Neuronal stem cell (in vitro differentiated cells): ENCODE data around the gene GXYLT2.

Experiments used
- DNase-seq: peaks from one replicate; pipeline ENCODE4 v3.0.0-alpha.2; 2013; ENCODE audit warnings: low spot score
- H2AFZ ChIP-seq: one replicate; pipeline ENCODE4 v1.6.1; 2013; ENCODE audit warnings: mild to moderate bottlenecking, low read length, inconsistent platforms
- H2AK5ac ChIP-seq: 2 replicates; pipeline ENCODE4 v1.6.1; 2013; ENCODE audit warnings: low read depth, mild to moderate bottlenecking, inconsistent platforms, low read length, moderate library complexity, mixed read lengths
- H2BK120ac ChIP-seq: 2 replicates; pipeline ENCODE4 v1.6.1; 2013; ENCODE audit warnings: low read depth, mild to moderate bottlenecking, inconsistent platforms, low read length, moderate library complexity, mixed read lengths
- H2BK12ac ChIP-seq: one replicate; pipeline ENCODE4 v1.6.1; 2013; ENCODE audit warnings: low read length, inconsistent platforms
- H2BK15ac ChIP-seq: 2 replicates; pipeline ENCODE4 v1.6.1; 2013; ENCODE audit warnings: mild to moderate bottlenecking, low read length, inconsistent platforms, mixed read lengths
- H2BK5ac ChIP-seq: one replicate; pipeline ENCODE4 v1.6.1; 2013; ENCODE audit warnings: inconsistent platforms, mild to moderate bottlenecking, low read length, moderate library complexity
- H3K14ac ChIP-seq: one replicate; pipeline ENCODE4 v1.6.1; 2013; ENCODE audit warnings: low read length, inconsistent platforms
- H3K18ac ChIP-seq: 2 replicates; pipeline ENCODE4 v1.6.1; 2013; ENCODE audit warnings: low read length, inconsistent platforms
- H3K23ac ChIP-seq: 2 replicates; pipeline ENCODE4 v1.6.1; 2013; ENCODE audit warnings: low read depth, mild to moderate bottlenecking, mixed read lengths, low read length, inconsistent platforms; ENCODE audit not compliant: poor library complexity
- H3K27ac ChIP-seq: replicated peaks from 3 replicates; pipeline ENCODE4 v1.5.1; 2013; ENCODE audit warnings: low read length, inconsistent platforms
- H3K27me3 ChIP-seq, 3 experiments: 2 replicates each; pipeline ENCODE4 v1.6.1; 2013; ENCODE audit warnings: low read length in 3 of 3, mild to moderate bottlenecking in 2 of 3, inconsistent platforms in 1 of 3, low read depth in 1 of 3, mixed read lengths in 1 of 3, moderate library complexity in 1 of 3; ENCODE audit not compliant: control insufficient read depth in 3 of 3, insufficient read depth in 3 of 3
- H3K36me3 ChIP-seq, 2 donors: replicated peaks in 1 of 2; 2 replicates each; pipeline ENCODE4 v1.6.1; 2013; ENCODE audit warnings: low read length in 2 of 2; ENCODE audit not compliant: control insufficient read depth in 2 of 2, insufficient read depth in 2 of 2
- H3K4ac ChIP-seq: 2 replicates; pipeline ENCODE4 v1.6.1; 2013; ENCODE audit warnings: inconsistent platforms, mild to moderate bottlenecking, low read length, moderate library complexity
- H3K4me1 ChIP-seq, 2 donors: 1 replicate in 1 of 2; 2 replicates in 1 of 2; pipeline ENCODE4 v1.6.1; 2013; ENCODE audit warnings: low read length in 2 of 2, low read depth in 1 of 2; ENCODE audit not compliant: control insufficient read depth in 2 of 2, insufficient read depth in 1 of 2
- H3K4me2 ChIP-seq: one replicate; pipeline ENCODE4 v1.6.1; 2013; ENCODE audit warnings: mild to moderate bottlenecking, low read length, inconsistent platforms; ENCODE audit not compliant: insufficient read depth, poor library complexity, severe bottlenecking
- H3K4me3 ChIP-seq, 2 donors: 2 replicates each; pipeline ENCODE4 v1.5.1; 2013; ENCODE audit warnings: low read length in 2 of 2, mild to moderate bottlenecking in 2 of 2, inconsistent platforms in 1 of 2, moderate library complexity in 1 of 2
- H3K79me1 ChIP-seq: one replicate; pipeline ENCODE4 v1.6.1; 2013; ENCODE audit warnings: low read depth, mild to moderate bottlenecking, inconsistent platforms, low read length, moderate library complexity
- H3K9ac ChIP-seq: one replicate; pipeline ENCODE4 v1.6.1; 2013; ENCODE audit warnings: mild to moderate bottlenecking, low read depth, low read length, inconsistent platforms; ENCODE audit not compliant: poor library complexity
- H3K9me3 ChIP-seq, 2 donors: replicated peaks in 1 of 2; 2 replicates each; pipeline versions ENCODE3 to v1.6.1; 2013; ENCODE audit warnings: low read length in 2 of 2, mild to moderate bottlenecking in 2 of 2, inconsistent platforms in 1 of 2, low read depth in 1 of 2, mixed read lengths in 1 of 2, moderate library complexity in 1 of 2; ENCODE audit not compliant: control insufficient read depth in 2 of 2, insufficient read depth in 1 of 2
- H4K8ac ChIP-seq: one replicate; pipeline ENCODE4 v1.6.1; 2013; ENCODE audit warnings: low read depth, mild to moderate bottlenecking, inconsistent platforms, low read length, moderate library complexity
- H4K91ac ChIP-seq: one replicate; pipeline ENCODE4 v1.6.1; 2013; ENCODE audit warnings: low read length, low read depth, mild to moderate bottlenecking, inconsistent platforms; ENCODE audit not compliant: poor library complexity
- WGBS, 2 donors: extraction: QIAGEN DNeasy Blood & Tissue Kit; methylation state at CpG; one replicate each; pipeline ENCODE4 v1.1.7; 2013; ENCODE audit warnings: missing lambda C conversion rate in 2 of 2, mixed read lengths in 1 of 2; ENCODE audit not compliant: insufficient read length in 2 of 2, insufficient replicate concordance in 1 of 2; ENCODE audit errors: extremely low coverage in 2 of 2; 5-methylcytosine and 5-hydroxymethylcytosine counted together

The GXYLT2 gene

GRCh38 chr3:72909591-72909990, 21.7 kb downstream of the GXYLT2 start:
- H3K4me1 ChIP-seq = peaks cover 0 to 3% of the 10 kb centered on the region in 2 donors
- H3K79me1 ChIP-seq = no peaks in the 10 kb centered on the region
- no peak overlapping the region for H3K14ac ChIP-seq
- no peak overlapping the region for H2BK12ac ChIP-seq
- H3K23ac ChIP-seq = no peak overlapping the region
- no peak overlapping the region for H2AK5ac ChIP-seq
- H3K9me3 ChIP-seq = no peaks in the 10 kb centered on the region
- H3K4ac ChIP-seq = no peak overlapping the region
- no peak overlapping the region for H4K91ac ChIP-seq
- H3K36me3 ChIP-seq = no peaks in the 10 kb centered on the region
- no peak overlapping the region for H3K4me2 ChIP-seq
- no peak overlapping the region for H3K9ac ChIP-seq
- H2AFZ ChIP-seq = no peak overlapping the region
- peaks cover 0 to 83% (median 0%) of the 10 kb centered on the region in 3 experiments for H3K27me3 ChIP-seq
- no peak overlapping the region for H2BK5ac ChIP-seq
- H3K18ac ChIP-seq = no peak overlapping the region
- no peak overlapping the region for H3K4me3 ChIP-seq
- no peak overlapping the region for H3K27ac ChIP-seq
- no peak overlapping the region for H4K8ac ChIP-seq
- no peak overlapping the region for H2BK15ac ChIP-seq
- no CpG with 5 or more reads among the region's 3 CpGs for WGBS, 2 donors
- H2BK120ac ChIP-seq = no peak overlapping the region
- no peak for DNase-seq

- Histone ChIP-seq H3K79me1 (no peaks in the 10 kb centered on the region), H3K4me2 (no peak overlapping the region), H2AFZ (no peak overlapping the region), H3K9me3 (no peaks in the 10 kb centered on the region), H3K4me3 (no peak overlapping the region), H3K14ac (no peak overlapping the region), H2BK5ac (no peak overlapping the region), H4K8ac (no peak overlapping the region), H3K18ac (no peak overlapping the region), H2BK15ac (no peak overlapping the region), H3K9ac (no peak overlapping the region), H3K23ac (no peak overlapping the region), H3K4me1 (no peaks in the 10 kb centered on the region), H4K91ac (no peak overlapping the region), H2AK5ac (no peak overlapping the region), H3K36me3 (no peaks in the 10 kb centered on the region), H3K4ac (no peak overlapping the region), H3K27ac (no peak overlapping the region), H2BK12ac (no peak overlapping the region), H2BK120ac (no peak overlapping the region), H3K27me3 (peaks cover 0 to 72% (median 0%) of the 10 kb centered on the region in 3 experiments)
- no CpG with 5 or more reads among the region's 2 CpGs for WGBS, 2 donors
- DNase-seq = no peak
Measured at GRCh38 chr3:72912532-72912931, 24.7 kb downstream of the GXYLT2 start.

- Histone ChIP-seq H2BK15ac (no peak overlapping the region), H3K9me3 (no peaks in the 10 kb centered on the region), H3K79me1 (no peaks in the 10 kb centered on the region), H2AFZ (no peak overlapping the region), H3K4me3 (no peak overlapping the region), H2AK5ac (no peak overlapping the region), H4K91ac (no peak overlapping the region), H4K8ac (no peak overlapping the region), H3K27ac (no peak overlapping the region), H2BK5ac (no peak overlapping the region), H3K18ac (no peak overlapping the region), H3K27me3 (peaks cover 0 to 55% (median 0%) of the 10 kb centered on the region in 3 experiments), H3K4me2 (no peak overlapping the region), H3K4ac (no peak overlapping the region), H3K36me3 (no peaks in the 10 kb centered on the region), H2BK12ac (no peak overlapping the region), H3K14ac (no peak overlapping the region), H3K4me1 (no peaks in the 10 kb centered on the region), H3K23ac (no peak overlapping the region), H3K9ac (no peak overlapping the region), H2BK120ac (no peak overlapping the region)
- no peak for DNase-seq
- WGBS, 2 donors = no CpG with 5 or more reads among the region's 14 CpGs
Measured at GRCh38 chr3:72914383-72914782, 26.5 kb downstream of the GXYLT2 start.

- Histone ChIP-seq H3K27me3 (peaks cover 0 to 38% (median 0%) of the 10 kb centered on the region in 3 experiments), H3K14ac (no peak overlapping the region), H3K4me3 (no peak overlapping the region), H3K4ac (no peak overlapping the region), H3K9me3 (no peaks in the 10 kb centered on the region), H2BK5ac (no peak overlapping the region), H2BK12ac (no peak overlapping the region), H3K4me2 (no peak overlapping the region), H2AK5ac (no peak overlapping the region), H3K27ac (no peak overlapping the region), H2BK15ac (no peak overlapping the region), H3K4me1 (no peaks in the 10 kb centered on the region), H4K8ac (no peak overlapping the region), H3K23ac (no peak overlapping the region), H4K91ac (no peak overlapping the region), H3K36me3 (no peaks in the 10 kb centered on the region), H3K9ac (no peak overlapping the region), H2AFZ (no peak overlapping the region), H3K79me1 (no peaks in the 10 kb centered on the region), H2BK120ac (no peak overlapping the region), H3K18ac (no peak overlapping the region)
- no peak for DNase-seq
- no CpG with 5 or more reads among the region's 2 CpGs for WGBS, 2 donors
Measured at GRCh38 chr3:72916250-72916649, 28.4 kb downstream of the GXYLT2 start.
